Neuronal stem cell (in vitro differentiated cells): ENCODE measurements around the gene DOK3.

ENCODE experiments used
- DNase-seq: peaks from one replicate; pipeline ENCODE4 v3.0.0-alpha.2; 2013; ENCODE audit warnings: low spot score
- H2AFZ ChIP-seq: one replicate; pipeline ENCODE4 v1.6.1; 2013; ENCODE audit warnings: mild to moderate bottlenecking, low read length, inconsistent platforms
- H2AK5ac ChIP-seq: 2 replicates; pipeline ENCODE4 v1.6.1; 2013; ENCODE audit warnings: low read depth, mild to moderate bottlenecking, inconsistent platforms, low read length, moderate library complexity, mixed read lengths
- H2BK120ac ChIP-seq: 2 replicates; pipeline ENCODE4 v1.6.1; 2013; ENCODE audit warnings: low read depth, mild to moderate bottlenecking, inconsistent platforms, low read length, moderate library complexity, mixed read lengths
- H2BK12ac ChIP-seq: one replicate; pipeline ENCODE4 v1.6.1; 2013; ENCODE audit warnings: low read length, inconsistent platforms
- H2BK15ac ChIP-seq: 2 replicates; pipeline ENCODE4 v1.6.1; 2013; ENCODE audit warnings: mild to moderate bottlenecking, low read length, inconsistent platforms, mixed read lengths
- H2BK5ac ChIP-seq: one replicate; pipeline ENCODE4 v1.6.1; 2013; ENCODE audit warnings: inconsistent platforms, mild to moderate bottlenecking, low read length, moderate library complexity
- H3K14ac ChIP-seq: one replicate; pipeline ENCODE4 v1.6.1; 2013; ENCODE audit warnings: low read length, inconsistent platforms
- H3K18ac ChIP-seq: 2 replicates; pipeline ENCODE4 v1.6.1; 2013; ENCODE audit warnings: low read length, inconsistent platforms
- H3K23ac ChIP-seq: 2 replicates; pipeline ENCODE4 v1.6.1; 2013; ENCODE audit warnings: low read depth, mild to moderate bottlenecking, mixed read lengths, low read length, inconsistent platforms; ENCODE audit not compliant: poor library complexity
- H3K27ac ChIP-seq: replicated peaks from 3 replicates; pipeline ENCODE4 v1.5.1; 2013; ENCODE audit warnings: low read length, inconsistent platforms
- H3K27me3 ChIP-seq, 3 experiments: 2 replicates each; pipeline ENCODE4 v1.6.1; 2013; ENCODE audit warnings: low read length in 3 of 3, mild to moderate bottlenecking in 2 of 3, inconsistent platforms in 1 of 3, low read depth in 1 of 3, mixed read lengths in 1 of 3, moderate library complexity in 1 of 3; ENCODE audit not compliant: control insufficient read depth in 3 of 3, insufficient read depth in 3 of 3
- H3K36me3 ChIP-seq, 2 donors: replicated peaks in 1 of 2; 2 replicates each; pipeline ENCODE4 v1.6.1; 2013; ENCODE audit warnings: low read length in 2 of 2; ENCODE audit not compliant: control insufficient read depth in 2 of 2, insufficient read depth in 2 of 2
- H3K4ac ChIP-seq: 2 replicates; pipeline ENCODE4 v1.6.1; 2013; ENCODE audit warnings: inconsistent platforms, mild to moderate bottlenecking, low read length, moderate library complexity
- H3K4me1 ChIP-seq, 2 donors: 1 replicate in 1 of 2; 2 replicates in 1 of 2; pipeline ENCODE4 v1.6.1; 2013; ENCODE audit warnings: low read length in 2 of 2, low read depth in 1 of 2; ENCODE audit not compliant: control insufficient read depth in 2 of 2, insufficient read depth in 1 of 2
- H3K4me2 ChIP-seq: one replicate; pipeline ENCODE4 v1.6.1; 2013; ENCODE audit warnings: mild to moderate bottlenecking, low read length, inconsistent platforms; ENCODE audit not compliant: insufficient read depth, poor library complexity, severe bottlenecking
- H3K4me3 ChIP-seq, 2 donors: 2 replicates each; pipeline ENCODE4 v1.5.1; 2013; ENCODE audit warnings: low read length in 2 of 2, mild to moderate bottlenecking in 2 of 2, inconsistent platforms in 1 of 2, moderate library complexity in 1 of 2
- H3K79me1 ChIP-seq: one replicate; pipeline ENCODE4 v1.6.1; 2013; ENCODE audit warnings: low read depth, mild to moderate bottlenecking, inconsistent platforms, low read length, moderate library complexity
- H3K9ac ChIP-seq: one replicate; pipeline ENCODE4 v1.6.1; 2013; ENCODE audit warnings: mild to moderate bottlenecking, low read depth, low read length, inconsistent platforms; ENCODE audit not compliant: poor library complexity
- H3K9me3 ChIP-seq, 2 donors: replicated peaks in 1 of 2; 2 replicates each; pipeline versions ENCODE3 to v1.6.1; 2013; ENCODE audit warnings: low read length in 2 of 2, mild to moderate bottlenecking in 2 of 2, inconsistent platforms in 1 of 2, low read depth in 1 of 2, mixed read lengths in 1 of 2, moderate library complexity in 1 of 2; ENCODE audit not compliant: control insufficient read depth in 2 of 2, insufficient read depth in 1 of 2
- H4K8ac ChIP-seq: one replicate; pipeline ENCODE4 v1.6.1; 2013; ENCODE audit warnings: low read depth, mild to moderate bottlenecking, inconsistent platforms, low read length, moderate library complexity
- H4K91ac ChIP-seq: one replicate; pipeline ENCODE4 v1.6.1; 2013; ENCODE audit warnings: low read length, low read depth, mild to moderate bottlenecking, inconsistent platforms; ENCODE audit not compliant: poor library complexity
- WGBS, 2 donors: extraction: QIAGEN DNeasy Blood & Tissue Kit; methylation state at CpG; one replicate each; pipeline ENCODE4 v1.1.7; 2013; ENCODE audit warnings: missing lambda C conversion rate in 2 of 2, mixed read lengths in 1 of 2; ENCODE audit not compliant: insufficient read length in 2 of 2, insufficient replicate concordance in 1 of 2; ENCODE audit errors: extremely low coverage in 2 of 2; 5-methylcytosine and 5-hydroxymethylcytosine counted together

Gene DOK3

GRCh38 chr5:177493795-177494345, 15.8 kb downstream of the DOK3 start:
- peak overlapping the region; percentile 46 for H3K9ac ChIP-seq
- no peak overlapping the region for H3K4me2 ChIP-seq
- no peaks in the 10 kb centered on the region for H3K9me3 ChIP-seq
- H3K23ac ChIP-seq = no peak overlapping the region
- H4K91ac ChIP-seq = no peak overlapping the region
- no CpG with 5 or more reads among the region's 5 CpGs for WGBS, 2 donors
- no peak overlapping the region for H2BK12ac ChIP-seq
- H3K4me1 ChIP-seq = peaks cover 26 to 37% of the 10 kb centered on the region in 2 donors
- H3K27me3 ChIP-seq = peaks cover 0 to 9% (median 0%) of the 10 kb centered on the region in 3 experiments
- H2BK120ac ChIP-seq = no peak overlapping the region
- no peak overlapping the region for H3K4ac ChIP-seq
- peaks cover 22% of the 10 kb centered on the region for H3K79me1 ChIP-seq
- H2AFZ ChIP-seq = no peak overlapping the region
- H2BK15ac ChIP-seq = no peak overlapping the region
- no peak overlapping the region for H4K8ac ChIP-seq
- no peak overlapping the region for H3K4me3 ChIP-seq
- H3K27ac ChIP-seq = peak overlapping the region; percentile 95
- no peak for DNase-seq
- no peak overlapping the region for H3K14ac ChIP-seq
- peak overlapping the region; percentile 9 for H2AK5ac ChIP-seq
- H3K18ac ChIP-seq = no peak overlapping the region
- H3K36me3 ChIP-seq = peaks cover 42 to 70% of the 10 kb centered on the region in 2 donors
- no peak overlapping the region for H2BK5ac ChIP-seq

DNA sequence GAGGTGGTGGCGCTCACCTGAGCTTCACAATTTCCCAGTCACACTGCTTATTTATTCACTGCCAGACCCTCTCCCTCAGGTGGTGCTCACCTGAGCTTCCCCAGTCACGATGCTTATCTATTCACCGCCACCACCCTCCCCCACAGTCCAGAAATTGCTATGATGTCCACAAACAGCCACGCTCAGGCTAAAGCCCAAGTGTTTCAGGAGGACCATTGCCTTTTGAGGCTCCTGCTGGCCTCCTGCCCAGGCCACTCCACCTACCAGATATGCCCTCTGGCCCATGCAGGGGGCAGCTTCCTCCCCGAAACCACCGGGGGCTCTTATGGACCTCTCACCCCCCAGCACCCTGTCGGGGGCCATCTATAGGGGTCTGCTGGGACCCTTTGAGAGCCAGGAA, 16.8 kb downstream of the DOK3 start:
- Histone ChIP-seq H3K9ac (no peak overlapping the region), H2BK15ac (no peak overlapping the region), H4K8ac (no peak overlapping the region), H3K14ac (no peak overlapping the region), H2AK5ac (no peak overlapping the region), H3K4me2 (no peak overlapping the region), H3K27me3 (no peaks in the 10 kb centered on the region), H4K91ac (no peak overlapping the region), H2BK120ac (no peak overlapping the region), H3K79me1 (peaks cover 26% of the 10 kb centered on the region), H3K23ac (no peak overlapping the region), H3K36me3 (peaks cover 50 to 80% of the 10 kb centered on the region in 2 donors), H2AFZ (no peak overlapping the region), H3K27ac (no peak overlapping the region), H3K9me3 (no peaks in the 10 kb centered on the region), H3K4me1 (peaks cover 20 to 28% of the 10 kb centered on the region in 2 donors), H2BK5ac (peak overlapping the region; percentile 85), H3K4ac (no peak overlapping the region), H3K18ac (no peak overlapping the region), H3K4me3 (no peak overlapping the region), H2BK12ac (no peak overlapping the region)
- no peak for DNase-seq
- no CpG with 5 or more reads among the region's 7 CpGs for WGBS, 2 donors

DNA sequence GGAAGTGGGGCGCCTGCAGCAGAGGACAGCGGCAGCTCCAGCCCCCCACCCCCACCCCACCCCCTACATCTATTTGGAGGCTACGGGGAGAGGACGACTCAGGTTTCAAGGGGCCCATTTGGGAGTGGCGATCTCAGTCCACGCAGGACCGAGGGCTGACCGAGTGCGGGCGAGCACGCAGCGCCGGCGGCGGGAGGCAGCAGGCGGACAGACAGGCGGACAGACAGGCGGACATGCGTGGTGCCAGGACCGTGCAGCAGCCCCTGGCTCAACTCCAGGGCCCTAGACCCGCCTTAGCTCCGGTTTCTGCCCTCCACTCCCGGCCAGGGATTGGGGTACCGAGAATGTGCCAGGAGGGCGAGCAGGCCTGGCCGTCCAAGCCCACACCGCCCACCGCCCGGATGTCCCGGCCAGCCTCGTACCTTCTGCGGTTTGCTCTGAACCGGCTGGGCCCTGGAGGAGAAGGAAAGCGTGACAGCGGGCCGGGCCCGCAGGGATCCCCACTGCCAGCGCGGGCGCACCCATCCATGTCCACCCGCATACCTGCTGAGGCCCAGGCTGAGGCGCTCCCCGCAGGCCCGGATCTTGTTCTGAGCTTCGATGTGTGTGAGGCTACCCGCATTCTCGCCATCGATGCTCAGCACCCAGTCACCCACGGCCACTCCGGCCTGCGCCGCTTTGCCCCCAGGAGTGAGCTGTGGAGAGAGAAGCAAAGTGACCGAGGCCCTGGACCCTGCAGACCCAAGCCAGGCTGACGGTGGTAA, 17.5 kb downstream of the DOK3 start:
- H3K4me1 ChIP-seq = peaks cover 19 to 28% of the 10 kb centered on the region in 2 donors
- no peak overlapping the region for H2BK15ac ChIP-seq
- no peak overlapping the region for H4K8ac ChIP-seq
- H3K9me3 ChIP-seq = no peaks in the 10 kb centered on the region
- no peak overlapping the region for H2BK120ac ChIP-seq
- peak overlapping the region; percentile 73 for H2AK5ac ChIP-seq
- WGBS, 2 donors = no CpG with 5 or more reads among the region's 54 CpGs
- no peak for DNase-seq
- no peak overlapping the region for H2AFZ ChIP-seq
- H3K23ac ChIP-seq = peak overlapping the region; percentile 57
- H3K36me3 ChIP-seq = peaks cover 57 to 87% of the 10 kb centered on the region in 2 donors
- H3K27ac ChIP-seq = peak overlapping the region; percentile 26
- no peak overlapping the region for H3K4ac ChIP-seq
- H3K4me2 ChIP-seq = no peak overlapping the region
- no peak overlapping the region for H3K9ac ChIP-seq
- H3K4me3 ChIP-seq = no peak overlapping the region
- no peak overlapping the region for H2BK12ac ChIP-seq
- H3K27me3 ChIP-seq = no peaks in the 10 kb centered on the region
- no peak overlapping the region for H4K91ac ChIP-seq
- H3K18ac ChIP-seq = peak overlapping the region; percentile 23
- peaks cover 26% of the 10 kb centered on the region for H3K79me1 ChIP-seq
- no peak overlapping the region for H3K14ac ChIP-seq
- peak overlapping the region; percentile 85 for H2BK5ac ChIP-seq

DNA sequence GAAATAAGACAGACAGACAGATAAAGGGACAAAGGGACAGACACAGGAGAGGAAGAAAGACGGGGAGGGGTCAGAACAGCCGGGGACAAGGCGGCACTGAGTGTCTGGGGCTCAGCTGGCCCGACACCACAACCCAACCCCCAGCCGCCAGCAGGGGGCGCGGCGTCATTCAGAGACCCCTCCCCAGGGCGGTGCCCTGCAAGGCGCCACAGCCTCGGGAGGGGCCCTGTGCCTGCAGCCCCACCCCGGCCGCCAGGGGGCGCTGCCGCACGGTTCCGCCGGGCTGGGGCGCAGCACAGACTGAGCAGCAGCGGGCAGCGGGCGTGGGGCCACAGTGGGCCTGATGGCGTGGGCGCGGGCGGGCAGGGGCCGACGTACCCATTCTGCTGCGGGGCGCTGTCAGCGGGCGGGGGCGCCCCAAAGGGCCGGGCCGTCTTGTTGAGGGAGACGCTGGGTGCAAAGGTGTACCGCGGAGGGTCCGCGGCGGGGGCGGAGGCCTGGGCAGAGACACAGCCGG, 18.1 kb downstream of the DOK3 start:
- H3K36me3 ChIP-seq = peaks cover 59 to 92% of the 10 kb centered on the region in 2 donors

More for the DNA sequence above, 18.1 kb downstream of the DOK3 start:
- Histone ChIP-seq H3K9ac (no peak overlapping the region), H4K8ac (no peak overlapping the region), H4K91ac (no peak overlapping the region), H3K4me3 (no peak overlapping the region), H2BK120ac (no peak overlapping the region), H3K14ac (no peak overlapping the region), H3K23ac (peak overlapping the region; percentile 12), H3K18ac (peak overlapping the region; percentile 78), H2AFZ (no peak overlapping the region), H2BK15ac (no peak overlapping the region), H3K27ac (no peak overlapping the region), H3K79me1 (peaks cover 26% of the 10 kb centered on the region), H3K9me3 (no peaks in the 10 kb centered on the region), H2BK5ac (peak overlapping the region; percentile 88), H2BK12ac (no peak overlapping the region), H3K4me1 (peaks cover 19 to 28% of the 10 kb centered on the region in 2 donors), H3K27me3 (no peaks in the 10 kb centered on the region), H3K4ac (no peak overlapping the region), H2AK5ac (peak overlapping the region; percentile 73), H3K4me2 (no peak overlapping the region)
- no CpG with 5 or more reads among the region's 43 CpGs for WGBS, 2 donors
- peak; percentile 79 for DNase-seq
